K562 (cell line): ENCODE results near the gene TALDO1. TPM values are rescaled to one million over a fixed set of nuclear protein-coding genes. Genes with fewer than 3 reads are reported as not detected.

Source experiments
- ATAC-seq: fragments of 200-7000 bp; cut with Tn5 transposase; 3 replicates; pipeline ENCODE4 v1.9.1; 2020; ENCODE audit warnings: moderate library complexity
- BruUV-seq: library from RNA; stranded (reverse); fragments of 400-500 nt; replicated peaks from 2 replicates; lab custom pipeline; 2021; lab: Mats Ljungman, UMichigan
- CTCF ChIA-PET: fragments of 300-600 bp; formaldehyde crosslinking; extraction: SDS; loops from one replicate; lab custom pipeline; 2021; ENCODE audit warnings: low intra/inter-chr PET ratio; lab: Yijun Ruan, JAX
- POLR2A ChIA-PET: fragments of 300-600, 350-650 bp; sonication (Branson Sonifier 250); formaldehyde crosslinking; extraction: SDS; loops from one replicate; lab custom pipeline; 2021; ENCODE audit warnings: antibody characterized with exemption, inconsistent platforms; lab: Yijun Ruan, JAX
- DNase-seq, 4 experiments: peaks; one replicate each; pipeline versions ENCODE4 v3.0.0 to v3.0.0-alpha.2; 2011 to 2018; ENCODE audit warnings: low spot score in 3 of 4, mixed read lengths in 3 of 4; ENCODE audit errors: extremely low read depth in 1 of 4
- FAIRE-seq: peaks from 2 replicates; lab custom pipeline; 2011; peaks lifted over from hg19 to GRCh38; lab: Jason Lieb, UNC
- H2AFZ ChIP-seq: 2 replicates; pipeline ENCODE4 v1.6.0; 2011; ENCODE audit warnings: low read depth, low read length, control low read depth, inconsistent platforms
- H3K27ac ChIP-seq: fragments of 200-600 bp; 3 replicates; pipeline ENCODE4 v1.8.0; 2011; ENCODE audit warnings: low read depth, mild to moderate bottlenecking, control low read depth, inconsistent platforms, low read length, moderate library complexity, mixed read lengths; ENCODE audit errors: extremely low read depth
- H3K27me3 ChIP-seq, 2 experiments: fragments of 300-600 bp in 1 of 2; 2 replicates in 1 of 2; 3 replicates in 1 of 2; pipeline versions ENCODE4 v1.6.0 to v1.8.0; 2011; ENCODE audit warnings: inconsistent platforms in 2 of 2, low read length in 2 of 2, mild to moderate bottlenecking in 1 of 2, mixed read lengths in 1 of 2, moderate library complexity in 1 of 2; ENCODE audit not compliant: control insufficient read depth in 2 of 2, insufficient read depth in 2 of 2
- H3K36me3 ChIP-seq: fragments of 300-600 bp; 3 replicates; pipeline ENCODE4 v1.8.0; 2011; ENCODE audit warnings: mild to moderate bottlenecking, low read length, inconsistent platforms; ENCODE audit not compliant: control insufficient read depth, insufficient read depth
- H3K4me1 ChIP-seq, 2 experiments: fragments of 200-600 bp in 1 of 2; replicated peaks in 1 of 2; 2 replicates in 1 of 2; 3 replicates in 1 of 2; pipeline versions ENCODE4 v1.5.1 to v1.8.0; 2011; ENCODE audit warnings: inconsistent platforms in 2 of 2, low read length in 2 of 2, mild to moderate bottlenecking in 1 of 2, mixed read lengths in 1 of 2, moderate library complexity in 1 of 2; ENCODE audit not compliant: control insufficient read depth in 2 of 2, insufficient read depth in 2 of 2
- H3K4me2 ChIP-seq: 2 replicates; pipeline ENCODE4 v1.6.1; 2011; ENCODE audit warnings: low read length, control low read depth, inconsistent platforms, mixed read lengths; ENCODE audit not compliant: insufficient read depth
- H3K4me3 ChIP-seq: fragments of 200-600 bp; sonication (generic), shearing (Covaris generic); 2 replicates; pipeline ENCODE4 v1.5.1; 2016; ENCODE audit warnings: control low read depth, inconsistent platforms
- H3K79me2 ChIP-seq: fragments of 200-600 bp; 3 replicates; pipeline ENCODE4 v1.8.0; 2011; ENCODE audit warnings: low read length, inconsistent platforms; ENCODE audit not compliant: control insufficient read depth, insufficient read depth
- H3K9ac ChIP-seq, 2 experiments: 2 replicates each; pipeline versions ENCODE4 v1.6.0 to v1.6.1; 2011; ENCODE audit warnings: low read depth in 2 of 2, low read length in 2 of 2, control low read depth in 1 of 2, inconsistent platforms in 1 of 2, mild to moderate bottlenecking in 1 of 2, mixed read lengths in 1 of 2; ENCODE audit not compliant: insufficient read depth in 1 of 2
- H3K9me1 ChIP-seq: one replicate; pipeline ENCODE4 v1.6.0; 2011; ENCODE audit warnings: inconsistent platforms, mild to moderate bottlenecking, low read length, moderate library complexity; ENCODE audit not compliant: control insufficient read depth, insufficient read depth
- H3K9me3 ChIP-seq: replicated peaks from 2 replicates; pipeline ENCODE4 v1.5.1; 2011; ENCODE audit warnings: low read depth, low read length, inconsistent platforms; ENCODE audit not compliant: control insufficient read depth, insufficient read depth
- H4K20me1 ChIP-seq: replicated peaks from 2 replicates; pipeline ENCODE4 v1.6.1; 2011; ENCODE audit warnings: low read length, inconsistent platforms, mixed read lengths; ENCODE audit not compliant: control insufficient read depth, insufficient read depth
- AFF4 ChIP-seq: sonication (generic); formaldehyde crosslinking; IDR thresholded peaks from 2 replicates; pipeline ENCODE4 v1.8.0; 2023; ENCODE audit warnings: mild to moderate bottlenecking, missing genetic modification reagents
- BCOR ChIP-seq: fragments of 450-650 bp; IDR thresholded peaks from 2 replicates; pipeline ENCODE4 v1.6.1; 2016
- GTF2F1 ChIP-seq: IDR thresholded peaks from 2 replicates; pipeline ENCODE4 v1.6.1; 2011; ENCODE audit warnings: low read depth, low read length, improper control_type of control experiment
- MECOM ChIP-seq: fragments of 250-450 bp; sonication (Bioruptor Pico); IDR thresholded peaks from 2 replicates; pipeline ENCODE4 v1.8.0; 2022; ENCODE audit warnings: inconsistent platforms
- MNT ChIP-seq, 2 experiments: fragments of 450-650 bp; conservative IDR thresholded peaks; 2 replicates each; pipeline ENCODE4 v1.6.1; 2017; ENCODE audit warnings: mild to moderate bottlenecking in 2 of 2, moderate library complexity in 2 of 2
- PHB ChIP-seq: fragments of 250-450 bp; sonication (Bioruptor Pico); IDR thresholded peaks from 2 replicates; pipeline ENCODE4 v1.5.0; 2021
- SPI1 ChIP-seq: IDR thresholded peaks from 2 replicates; pipeline ENCODE4 v1.6.1; 2011; ENCODE audit warnings: low read depth, low read length, control low read depth, borderline replicate concordance
- TAL1 ChIP-seq: fragments of 450-650 bp; IDR thresholded peaks from 2 replicates; pipeline ENCODE4 v1.6.1; 2016; ENCODE audit warnings: mild to moderate bottlenecking
- ZNF263 ChIP-seq: sonication (generic); formaldehyde crosslinking; IDR thresholded peaks from 2 replicates; pipeline ENCODE4 v1.8.0; 2022; ENCODE audit warnings: mild to moderate bottlenecking, missing genetic modification reagents, borderline replicate concordance
- WGBS: fragments of 100-300 bp; shearing (Covaris generic); methylation state at CpG from one replicate; pipeline ENCODE4 v1.1.6; 2016; ENCODE audit warnings: low coverage, mixed read lengths; ENCODE audit not compliant: insufficient coverage; ENCODE audit errors: missing lambda C conversion rate; 5-methylcytosine and 5-hydroxymethylcytosine counted together
- in situ Hi-C: fragments of 300-500 bp; cut with MboI; formaldehyde crosslinking; loops from 4 replicates; pipeline ENCODE4 v1.15.0; 2018; ENCODE audit warnings: inconsistent platforms, mixed read lengths
- intact Hi-C: fragments of 100-400 bp; cut with micrococcal nuclease; formaldehyde crosslinking; loops from 2 replicates; pipeline ENCODE4 v1.14.2; 2022
- polyA plus RNA-seq, 8 experiments: library from polyadenylated mRNA; depleted of rRNA in 4 of 8; stranded (reverse) in 5 of 8; unstranded in 3 of 8; fragments of >200 nt; fragmentation: Nextera tagmentation in 2 of 8; fragmentation: Illumina TruSeq in 1 of 8; extraction: Ambion mirVana in 2 of 8; extraction: Trizol in 1 of 8; gene quantifications; 2 replicates each; pipeline versions ENCODE4 v1.2.1 to v1.2.3, GENCODE V29; 2011 to 2014; ENCODE audit warnings: inconsistent platforms in 1 of 8, missing spikeins in 1 of 8
- total RNA-seq, 7 experiments: library from RNA; depleted of rRNA in 6 of 7; stranded (reverse); fragments of >200 nt in 6 of 7; fragmentation: Illumina TruSeq in 2 of 7; extraction: Trizol in 2 of 7; gene quantifications; 2 replicates each; pipeline versions ENCODE4 v1.2.1 to v1.2.3, GENCODE V29; 2011 to 2021; ENCODE audit warnings: low replicate concordance in 1 of 7
- TF ChIP-seq, protein P1 (sequence below): sonication (generic); formaldehyde crosslinking; IDR thresholded peaks from 2 replicates; pipeline ENCODE4 v1.8.0; 2022; ENCODE audit warnings: mild to moderate bottlenecking, missing genetic modification reagents
- TF ChIP-seq, protein P2 (sequence below): fragments of 450-650 bp; IDR thresholded peaks from 2 replicates; pipeline ENCODE4 v1.6.1; 2017; ENCODE audit warnings: antibody characterized with exemption, mild to moderate bottlenecking

Gene TALDO1
- total and polyA plus RNA-seq, 9 of the 15 experiments (the other 6 are each of a cell fraction or from before 2014, with no cell fraction given) = 260 to 541 (median 441) TPM

DNA sequence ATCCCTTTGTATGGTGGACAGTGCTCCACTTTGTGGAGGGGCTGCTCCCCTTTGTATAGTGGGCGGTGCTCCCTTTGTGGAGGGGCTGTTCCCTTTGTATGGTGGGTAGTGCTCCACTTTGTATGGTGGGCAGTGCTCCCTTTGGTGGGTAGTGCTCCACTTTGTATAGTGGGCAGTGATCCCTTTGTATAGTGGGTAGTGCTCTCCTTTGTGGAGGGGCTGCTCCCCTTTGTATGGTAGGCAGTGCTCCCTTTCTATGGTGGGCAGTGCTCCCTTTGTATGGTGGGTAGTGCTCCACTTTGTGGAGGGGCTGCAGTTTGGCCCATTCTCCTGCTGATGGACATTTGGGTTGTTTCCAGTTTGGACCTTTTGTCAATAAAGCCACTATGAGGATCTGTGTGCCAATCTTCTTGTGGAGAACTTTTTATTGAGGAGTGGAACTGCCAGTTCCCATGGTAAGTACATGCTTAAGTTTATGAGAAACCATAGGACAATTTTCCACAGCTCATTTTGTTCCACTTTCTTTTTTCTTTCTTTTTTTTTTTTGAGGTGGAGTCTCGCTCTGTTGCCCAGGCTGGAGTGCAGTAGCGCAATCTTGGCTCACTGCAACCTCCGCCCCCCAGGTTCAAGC is 4.6 kb upstream of the TALDO1 start (continued):
- no peak for TF ChIP-seq MNT (conservative IDR thresholded peaks at IDR 0.05)
- TF ChIP-seq TAL1 = no peak
- TF ChIP-seq, protein P1, sequence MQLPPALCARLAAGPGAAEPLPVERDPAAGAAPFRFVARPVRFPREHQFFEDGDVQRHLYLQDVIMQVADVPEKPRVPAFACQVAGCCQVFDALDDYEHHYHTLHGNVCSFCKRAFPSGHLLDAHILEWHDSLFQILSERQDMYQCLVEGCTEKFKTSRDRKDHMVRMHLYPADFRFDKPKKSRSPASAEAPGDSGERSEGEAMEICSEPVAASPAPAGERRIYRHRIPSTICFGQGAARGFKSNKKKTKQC (CRISPR knock-in tag) = no peak
- TF ChIP-seq ZNF263 (CRISPR knock-in tag) = peak; percentile 100
- TF ChIP-seq MECOM = no peak
- no peak for TF ChIP-seq BCOR
- no peak for TF ChIP-seq PHB (CRISPR knock-in tag)

DNA sequence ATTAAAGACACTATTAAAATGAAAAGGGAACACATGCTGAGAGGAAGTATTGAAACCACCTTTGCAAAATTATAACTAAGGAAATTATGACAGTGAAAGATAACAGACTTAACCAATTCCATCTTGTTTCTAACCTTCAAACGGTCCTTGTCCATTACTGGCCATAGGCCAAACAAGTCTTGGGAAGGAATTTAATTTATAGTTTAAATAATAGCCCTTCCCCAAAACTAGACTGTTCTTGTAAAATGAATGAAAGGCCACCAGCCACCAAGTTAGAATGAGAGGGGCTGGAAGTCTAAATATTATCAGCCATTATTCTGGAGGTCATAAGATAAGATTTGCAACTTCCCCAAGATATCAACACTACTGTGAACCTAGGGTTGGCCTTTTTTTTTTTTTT is 1.8 kb upstream of the TALDO1 start:
- no TSS peak for BruUV-seq
- no peaks in the 10 kb centered on the region for H3K27me3 ChIP-seq
- H3K79me2 ChIP-seq = peaks cover 33% of the 10 kb centered on the region
- POLR2A ChIA-PET = interaction anchor here (0.5 to 7.4 kb wide), 3 partner anchors 15 to 42 kb away, joined by 3 to 88 read pairs (median 3); no protein-coding TSS in a partner anchor
- H3K4me1 ChIP-seq = peaks cover 27 to 55% of the 10 kb centered on the region in 2 experiments
- DNase-seq = no peak
- in situ Hi-C loops = no loop called here
- CTCF ChIA-PET = no interaction called here
- H3K9me1 ChIP-seq = peaks cover 3% of the 10 kb centered on the region
- FAIRE-seq = no peak
- no peak overlapping the region for H3K9ac ChIP-seq
- no peak overlapping the region for H3K4me3 ChIP-seq
- WGBS = 5% methylated on average over 1 of the region's 1 CpG
- peaks cover 18% of the 10 kb centered on the region for H3K36me3 ChIP-seq
- H3K9me3 ChIP-seq = no peaks in the 10 kb centered on the region
- intact Hi-C loops = no loop called here
- H3K4me2 ChIP-seq = no peak overlapping the region
- peak overlapping the region; percentile 45; the same call in 1 of the 3 replicates for H3K27ac ChIP-seq
- no peak for ATAC-seq
- H2AFZ ChIP-seq = no peak overlapping the region
- peaks cover 13% of the 10 kb centered on the region; the same call in 1 of the 2 replicates for H4K20me1 ChIP-seq
- TF ChIP-seq GTF2F1 (no peak), AFF4 (no peak), SPI1 (no peak)
- TF ChIP-seq, protein P2, sequence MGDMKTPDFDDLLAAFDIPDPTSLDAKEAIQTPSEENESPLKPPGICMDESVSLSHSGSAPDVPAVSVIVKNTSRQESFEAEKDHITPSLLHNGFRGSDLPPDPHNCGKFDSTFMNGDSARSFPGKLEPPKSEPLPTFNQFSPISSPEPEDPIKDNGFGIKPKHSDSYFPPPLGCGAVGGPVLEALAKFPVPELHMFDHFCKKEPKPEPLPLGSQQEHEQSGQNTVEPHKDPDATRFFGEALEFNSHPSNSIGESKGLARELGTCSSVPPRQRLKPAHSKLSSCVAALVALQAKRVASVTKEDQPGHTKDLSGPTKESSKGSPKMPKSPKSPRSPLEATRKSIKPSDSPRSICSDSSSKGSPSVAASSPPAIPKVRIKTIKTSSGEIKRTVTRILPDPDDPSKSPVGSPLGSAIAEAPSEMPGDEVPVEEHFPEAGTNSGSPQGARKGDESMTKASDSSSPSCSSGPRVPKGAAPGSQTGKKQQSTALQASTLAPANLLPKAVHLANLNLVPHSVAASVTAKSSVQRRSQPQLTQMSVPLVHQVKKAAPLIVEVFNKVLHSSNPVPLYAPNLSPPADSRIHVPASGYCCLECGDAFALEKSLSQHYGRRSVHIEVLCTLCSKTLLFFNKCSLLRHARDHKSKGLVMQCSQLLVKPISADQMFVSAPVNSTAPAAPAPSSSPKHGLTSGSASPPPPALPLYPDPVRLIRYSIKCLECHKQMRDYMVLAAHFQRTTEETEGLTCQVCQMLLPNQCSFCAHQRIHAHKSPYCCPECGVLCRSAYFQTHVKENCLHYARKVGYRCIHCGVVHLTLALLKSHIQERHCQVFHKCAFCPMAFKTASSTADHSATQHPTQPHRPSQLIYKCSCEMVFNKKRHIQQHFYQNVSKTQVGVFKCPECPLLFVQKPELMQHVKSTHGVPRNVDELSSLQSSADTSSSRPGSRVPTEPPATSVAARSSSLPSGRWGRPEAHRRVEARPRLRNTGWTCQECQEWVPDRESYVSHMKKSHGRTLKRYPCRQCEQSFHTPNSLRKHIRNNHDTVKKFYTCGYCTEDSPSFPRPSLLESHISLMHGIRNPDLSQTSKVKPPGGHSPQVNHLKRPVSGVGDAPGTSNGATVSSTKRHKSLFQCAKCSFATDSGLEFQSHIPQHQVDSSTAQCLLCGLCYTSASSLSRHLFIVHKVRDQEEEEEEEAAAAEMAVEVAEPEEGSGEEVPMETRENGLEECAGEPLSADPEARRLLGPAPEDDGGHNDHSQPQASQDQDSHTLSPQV = peak; percentile 62
